ENCODE results near the gene PAIP2.

Gene PAIP2

DNA sequence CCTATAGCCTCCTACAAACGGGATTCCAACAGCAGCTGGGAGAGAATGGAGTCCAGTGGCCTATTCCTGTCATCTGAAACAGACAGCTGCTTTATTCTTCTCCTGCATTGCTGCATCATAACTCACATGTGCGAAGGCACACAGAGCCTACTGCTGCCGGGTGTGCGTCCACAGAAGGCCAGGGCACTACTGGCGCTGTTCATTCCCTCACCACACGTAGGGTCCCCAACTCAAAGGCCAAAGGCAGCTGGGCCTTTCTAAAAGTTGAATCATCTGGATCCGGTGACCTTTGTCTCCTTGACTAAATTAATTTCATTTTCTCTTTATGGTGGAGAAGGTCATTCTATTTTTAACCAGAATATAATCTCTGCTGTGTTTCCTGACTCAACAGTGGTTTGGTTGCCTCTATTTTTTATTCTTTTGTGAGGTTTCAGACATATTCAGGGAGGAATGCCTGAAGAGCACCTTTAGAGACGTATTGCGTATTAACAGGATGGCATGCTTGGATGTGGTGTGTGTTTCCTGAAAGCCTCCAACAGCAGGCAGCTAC, 73.0 kb downstream of the PAIP2 start:
- DNase-seq = no peak

DNA sequence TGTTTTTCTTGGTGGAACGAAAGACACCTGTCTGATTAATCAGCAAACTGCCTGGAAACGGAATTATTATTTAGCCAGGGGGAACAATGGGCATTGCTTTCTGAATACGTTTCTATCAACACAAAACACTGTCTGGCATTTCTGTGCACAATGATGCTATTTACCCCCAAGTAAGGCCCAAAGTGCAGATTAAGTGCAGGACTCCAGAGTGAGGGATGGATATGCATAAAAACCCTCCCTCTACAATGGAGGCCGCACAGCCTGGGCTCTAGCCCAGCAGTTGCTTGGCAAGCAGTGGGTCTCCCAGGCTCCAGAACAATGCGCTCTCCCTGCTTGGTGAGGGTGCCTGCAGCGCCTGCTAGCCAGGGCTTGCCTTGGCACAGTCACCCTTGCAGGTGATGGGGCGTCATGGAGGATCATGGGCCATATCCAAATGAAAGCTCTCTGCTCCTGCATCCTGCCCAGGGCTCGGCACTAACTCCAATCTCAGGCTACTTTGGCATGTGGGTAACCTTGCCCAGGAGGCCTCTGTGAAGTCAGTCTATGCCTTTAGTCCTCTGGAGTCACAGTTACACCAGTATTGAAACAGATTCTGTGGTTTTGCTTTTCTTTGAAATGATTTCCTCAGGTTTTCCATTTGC, 73.7 kb downstream of the PAIP2 start:
- no peak for DNase-seq

DNA sequence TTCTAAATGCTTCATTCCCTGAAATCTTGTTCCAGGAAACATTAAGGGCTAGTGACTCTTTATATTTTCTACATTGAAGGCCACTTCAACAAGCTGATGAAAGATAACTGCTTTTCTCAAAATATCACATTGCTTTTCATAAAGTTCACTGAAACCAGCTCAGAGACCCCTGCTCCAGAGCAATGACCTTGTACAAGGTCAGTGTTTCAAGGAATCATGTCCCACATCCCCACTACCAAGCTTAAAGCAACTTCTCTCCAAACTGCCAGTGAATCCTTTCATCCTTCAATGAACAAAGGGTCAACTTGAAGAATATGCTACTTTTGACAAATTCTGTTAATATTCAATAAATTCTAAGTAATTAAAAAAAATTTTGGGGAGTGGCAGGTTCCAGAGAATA, 74.2 kb downstream of the PAIP2 start:
- DNase-seq = no peak

DNA sequence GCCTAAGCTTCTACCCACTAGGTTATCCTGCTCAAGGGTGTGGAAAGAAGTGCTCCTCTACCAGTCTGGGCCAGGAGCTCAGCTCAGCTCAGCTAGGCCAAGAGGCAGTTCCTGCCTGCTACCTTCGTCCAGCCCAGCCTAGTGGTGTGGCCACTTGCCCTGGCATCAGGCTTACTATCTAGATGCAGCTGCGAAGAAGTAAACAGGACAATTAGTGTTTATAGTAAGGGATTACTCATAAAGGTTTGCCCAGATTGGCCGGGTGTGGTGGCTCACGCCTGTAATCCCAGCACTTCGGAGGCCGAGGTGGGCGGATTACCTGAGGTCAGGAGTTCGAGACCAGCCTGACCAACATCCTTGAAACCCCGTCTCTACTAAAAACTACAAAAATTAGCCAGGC, 75.0 kb downstream of the PAIP2 start:
- no peak for DNase-seq

DNA sequence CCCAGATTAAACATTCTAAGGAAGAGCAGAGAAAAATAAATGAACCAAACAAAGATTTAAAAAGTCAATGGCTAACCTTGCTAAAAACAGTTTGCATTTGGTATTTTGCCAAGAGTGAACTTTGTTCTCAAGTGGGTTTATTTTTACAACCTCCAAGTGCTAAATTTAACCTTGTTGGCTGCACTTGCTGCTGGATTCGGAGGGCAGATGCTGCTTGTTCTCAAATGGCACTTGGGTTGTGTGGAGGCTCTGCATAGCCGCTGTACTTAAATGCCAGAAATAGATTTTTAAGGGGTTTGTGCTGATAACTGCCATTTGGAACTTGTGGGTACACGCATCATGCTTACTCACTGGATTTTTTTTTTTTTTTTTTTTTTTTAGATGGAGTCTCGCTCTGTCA, 75.6 kb downstream of the PAIP2 start:
- DNase-seq = no peak

DNA sequence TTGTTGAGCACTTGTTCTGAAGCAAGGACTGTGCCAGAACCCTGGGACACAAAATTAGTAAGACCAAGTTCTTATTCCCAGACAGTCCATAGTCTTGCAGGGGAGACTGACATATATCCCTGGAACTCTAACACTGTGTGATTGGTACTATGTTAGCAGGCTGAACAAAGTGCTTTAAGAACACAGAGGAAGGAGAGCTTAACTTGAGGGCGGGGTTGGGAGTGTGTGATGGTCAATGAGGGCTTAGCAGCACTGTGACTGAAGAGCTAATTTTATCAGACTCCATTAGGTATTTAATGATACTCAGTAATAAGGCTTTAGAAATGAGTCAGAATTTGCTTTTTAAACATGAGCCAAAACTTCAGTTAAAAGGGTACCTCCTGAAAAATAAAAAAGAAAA, 77.1 kb downstream of the PAIP2 start:
- DNase-seq = no peak
